ENCODE data around the gene CCDC167. TPM values are rescaled to one million over a fixed set of nuclear protein-coding genes. Genes with fewer than 3 reads are reported as not detected.

CCDC167 gene
- total RNA-seq, 2 donors from 2014 or later, result 8.7 to 11.0 TPM

DNA sequence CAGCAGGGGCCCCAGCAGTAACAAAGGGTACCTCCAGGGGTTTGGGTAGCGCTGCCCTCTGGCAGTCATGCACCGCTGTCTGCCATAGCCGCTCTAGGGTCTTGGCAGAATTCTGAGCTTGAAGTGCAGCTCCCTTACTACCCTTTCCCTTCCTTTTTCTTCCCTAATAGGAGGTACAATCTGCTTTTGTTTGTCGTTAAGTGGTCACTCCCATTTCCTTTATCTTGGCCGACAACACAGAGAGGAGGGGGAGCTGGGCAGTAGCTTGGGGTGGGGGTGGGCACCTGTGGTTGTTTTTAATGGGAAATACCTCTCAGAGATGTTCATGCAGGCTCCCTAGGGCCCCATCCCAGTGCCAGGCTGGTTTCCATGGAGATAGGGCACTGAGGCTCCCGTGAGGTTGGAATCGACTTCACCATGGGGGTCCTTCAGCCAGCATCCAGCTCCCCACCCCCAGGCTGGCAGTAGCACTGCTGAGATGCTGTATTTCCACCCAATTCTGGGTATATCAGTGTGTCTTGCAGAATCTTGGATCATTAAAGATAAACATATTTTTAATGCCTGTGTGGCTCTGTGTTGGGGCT lies 18.6 kb downstream of the CCDC167 start:
- intact Hi-C loops (cut with DNase I, micrococcal nuclease), result no loop called here
- ATAC-seq, result no peak
- DNase-seq, result peak in 1 of 2 donors; percentile 10

DNA sequence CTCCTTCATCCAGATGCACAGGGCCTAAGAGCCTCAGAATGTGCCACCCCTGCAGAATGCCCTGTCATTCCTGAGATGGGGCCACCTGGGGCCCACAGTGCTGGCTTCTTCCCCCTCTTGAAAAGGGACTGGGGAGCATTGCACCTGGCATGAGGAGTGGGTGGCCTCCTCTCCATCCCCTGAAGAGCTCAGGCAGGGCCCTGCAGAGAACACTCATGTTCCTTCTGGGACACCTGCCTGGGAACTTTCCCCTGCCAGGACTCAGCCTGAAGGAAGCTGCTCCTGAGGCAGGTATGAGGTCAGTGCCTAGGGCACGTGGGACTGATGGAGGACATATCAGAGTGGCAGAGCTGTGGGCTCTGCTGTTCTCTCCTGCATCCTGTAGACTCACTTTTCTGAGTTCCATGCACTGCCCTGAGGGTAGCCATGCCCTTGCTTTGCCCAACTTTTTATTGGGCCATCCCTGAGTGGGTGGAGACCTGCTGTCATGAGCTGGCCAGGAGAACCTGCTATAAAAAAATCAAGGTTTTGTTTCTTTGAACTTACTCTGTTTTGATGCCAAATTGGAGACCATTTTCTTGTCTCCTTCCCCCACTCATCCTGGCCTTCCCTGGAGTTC lies 19.5 kb downstream of the CCDC167 start:
- intact Hi-C loops (cut with DNase I, micrococcal nuclease), result no loop called here
- peak; percentile 19 for ATAC-seq
- DNase-seq, result no peak

- intact Hi-C loops (cut with DNase I, micrococcal nuclease), result no loop called here
- DNase-seq, result peak in 1 of 2 donors; percentile 15
- ATAC-seq, result no peak
These were observed 20.3 kb downstream of the CCDC167 start for GRCh38 chr6:37479266-37479854.

GRCh38 chr6:37478827-37479226 lies 20.9 kb downstream of the CCDC167 start:
- intact Hi-C loops (cut with DNase I, micrococcal nuclease), result no loop called here
- DNase-seq (no peak), ATAC-seq (no peak)

GRCh38 chr6:37477656-37478435 lies 21.8 kb downstream of the CCDC167 start:
- intact Hi-C loops (cut with DNase I, micrococcal nuclease), result no loop called here
- DNase-seq (no peak), ATAC-seq (no peak)

DNA sequence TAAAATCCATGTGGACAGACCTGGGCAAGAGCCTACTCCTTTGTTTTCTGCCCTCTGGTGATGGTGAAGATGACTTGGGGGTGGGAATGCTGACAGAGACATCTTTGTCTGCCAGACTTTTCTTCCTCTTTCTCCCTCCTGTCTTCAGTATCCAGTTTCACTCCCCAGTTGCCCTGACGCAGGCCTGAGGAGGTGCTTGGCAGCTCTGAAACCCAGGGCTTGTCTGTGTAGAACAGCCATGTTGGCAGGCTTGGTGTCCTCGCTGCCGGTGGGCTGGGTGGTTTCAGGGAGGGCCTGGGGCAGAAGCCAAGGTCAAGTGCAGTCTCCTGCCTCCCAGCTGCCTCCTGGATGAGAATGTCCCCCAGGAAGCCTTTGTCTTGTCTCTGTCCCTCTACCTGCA lies 22.5 kb downstream of the CCDC167 start:
- DNase-seq, result no peak
- intact Hi-C loops (cut with DNase I, micrococcal nuclease), result no loop called here

DNA sequence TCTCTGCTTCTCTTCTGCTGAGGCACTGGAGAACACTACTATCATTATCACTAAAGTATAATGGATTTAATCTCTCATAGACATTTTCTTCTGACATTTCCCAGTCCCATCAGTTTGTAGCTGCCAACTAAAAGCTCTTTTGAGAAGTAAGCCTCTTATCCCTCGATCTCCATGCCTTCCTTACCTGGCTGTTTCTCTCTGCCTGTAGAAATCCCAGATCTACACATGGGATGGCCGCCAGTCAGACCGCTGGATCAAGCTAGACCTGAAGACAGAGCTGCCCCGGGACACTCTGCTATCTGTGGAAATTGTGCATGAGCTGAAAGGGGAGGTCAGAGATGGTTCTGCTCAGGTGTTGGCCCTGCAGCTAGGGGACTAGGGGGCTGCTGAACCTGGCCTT lies 25.4 kb downstream of the CCDC167 start:
- DNase-seq (no peak), ATAC-seq (no peak)
- intact Hi-C loops (cut with DNase I, micrococcal nuclease), result no loop called here

More for the DNA sequence above, 22.5 kb downstream of the CCDC167 start:
- ATAC-seq, result no peak

DNA sequence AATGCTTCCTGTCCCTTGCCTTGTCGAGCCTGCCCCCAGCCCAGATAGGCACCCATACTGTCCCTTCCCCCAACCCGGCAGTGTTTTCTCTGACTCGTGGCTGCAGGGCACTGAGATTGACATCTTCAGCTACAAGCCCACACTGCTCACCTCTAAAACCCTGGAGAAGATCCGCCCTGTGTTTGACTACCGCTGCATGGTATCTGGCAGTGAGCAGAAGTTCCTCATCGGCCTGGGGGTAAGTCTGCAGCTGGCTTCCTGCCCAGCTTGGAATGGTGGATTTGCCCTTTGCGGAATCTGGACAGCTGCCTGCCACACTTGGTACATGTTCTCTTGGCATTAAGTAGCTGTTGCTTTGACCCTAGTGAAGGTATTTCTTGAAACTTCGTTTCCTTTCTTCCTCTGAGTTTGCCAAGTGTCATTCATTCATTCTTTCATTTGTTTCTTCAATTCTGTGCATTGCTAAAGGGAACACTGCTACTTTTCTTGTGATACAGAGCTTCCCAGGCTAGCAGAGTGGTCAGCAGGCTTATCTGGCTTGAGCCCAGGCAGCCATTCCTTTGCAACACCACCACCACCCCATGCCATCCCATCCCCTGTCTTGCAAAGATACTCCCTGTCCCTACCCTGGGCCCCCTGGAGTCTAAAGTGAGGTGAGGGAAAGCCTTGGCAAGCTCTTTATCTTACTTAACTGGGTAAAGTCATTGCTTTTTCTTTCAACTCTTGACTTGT lies 26.2 kb downstream of the CCDC167 start:
- DNase-seq (no peak), ATAC-seq (no peak)
- intact Hi-C loops (cut with DNase I, micrococcal nuclease), result no loop called here

DNA sequence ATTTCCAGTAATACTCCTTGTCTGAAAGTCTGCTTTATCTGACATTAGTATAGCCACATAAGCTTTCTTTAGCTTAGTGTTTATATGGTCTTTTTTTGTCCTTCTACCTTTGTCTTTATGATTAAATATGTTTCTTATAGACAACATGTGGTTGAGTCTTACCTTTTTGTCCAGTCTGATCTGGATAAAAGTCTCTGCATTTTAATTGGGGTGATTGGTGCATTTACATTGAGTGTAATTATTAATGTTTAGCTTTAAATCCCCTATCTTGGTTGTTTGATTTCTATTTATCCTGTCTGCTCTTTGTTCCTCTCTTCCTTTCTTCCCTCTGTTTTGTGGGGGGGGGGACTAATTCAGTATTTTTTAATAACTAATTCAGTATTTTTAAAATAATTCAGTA lies 32.0 kb downstream of the CCDC167 start:
- intact Hi-C loops (cut with DNase I, micrococcal nuclease), result no loop called here
- no peak for DNase-seq
- ATAC-seq, result no peak

GRCh38 chr6:37463110-37463509 lies 36.6 kb downstream of the CCDC167 start:
- intact Hi-C loops (cut with DNase I, micrococcal nuclease), result no loop called here
- DNase-seq, result no peak
- ATAC-seq, result no peak

GRCh38 chr6:37460805-37461204 lies 38.9 kb downstream of the CCDC167 start:
- DNase-seq (no peak), ATAC-seq (no peak)
- intact Hi-C loops (cut with DNase I, micrococcal nuclease), result no loop called here

GRCh38 chr6:37459981-37460800 lies 39.5 kb downstream of the CCDC167 start:
- ATAC-seq (no peak), DNase-seq (no peak)
- intact Hi-C loops (cut with DNase I, micrococcal nuclease), result no loop called here

DNA sequence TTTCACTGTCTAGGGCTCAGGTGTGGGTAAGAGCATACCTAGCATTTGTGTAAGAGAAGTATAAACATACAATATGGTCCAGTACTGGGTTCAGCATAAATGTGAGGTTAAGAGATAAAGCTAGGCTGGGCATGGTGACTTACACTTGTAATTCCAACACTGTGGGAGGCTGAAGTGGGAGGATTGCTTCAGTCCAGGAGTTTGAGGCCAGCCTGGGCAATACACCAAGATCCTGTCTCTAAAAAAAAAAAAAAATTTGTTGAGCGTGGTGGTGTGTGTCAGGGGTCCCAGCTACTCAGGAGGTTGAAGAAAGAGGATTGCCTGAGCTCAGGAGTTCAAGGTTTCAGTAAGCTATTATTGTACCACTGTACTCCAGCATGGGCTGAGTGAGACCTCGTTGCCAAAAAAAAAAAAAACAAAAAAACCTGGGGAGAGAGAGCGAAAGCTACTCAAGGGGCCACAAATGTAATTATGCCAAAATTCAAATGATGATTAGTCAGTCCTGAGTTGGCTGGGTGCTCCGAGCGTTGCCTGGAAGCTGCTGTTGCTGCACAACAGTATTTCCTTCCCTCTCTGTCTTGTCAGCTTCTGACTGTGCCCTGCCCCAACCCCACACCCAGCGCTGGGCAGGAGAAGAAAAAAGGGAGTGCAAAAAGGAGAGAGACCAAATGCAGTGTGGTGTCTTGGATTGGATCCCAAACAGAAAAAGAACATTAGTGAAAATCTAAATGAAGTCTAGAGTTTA lies 42.7 kb downstream of the CCDC167 start:
- intact Hi-C loops (cut with DNase I, micrococcal nuclease), result no loop called here
- no peak for DNase-seq
- no peak for ATAC-seq

GRCh38 chr6:37456126-37456525 lies 43.6 kb downstream of the CCDC167 start:
- ATAC-seq (no peak), DNase-seq (no peak)
- intact Hi-C loops (cut with DNase I, micrococcal nuclease), result no loop called here

DNA sequence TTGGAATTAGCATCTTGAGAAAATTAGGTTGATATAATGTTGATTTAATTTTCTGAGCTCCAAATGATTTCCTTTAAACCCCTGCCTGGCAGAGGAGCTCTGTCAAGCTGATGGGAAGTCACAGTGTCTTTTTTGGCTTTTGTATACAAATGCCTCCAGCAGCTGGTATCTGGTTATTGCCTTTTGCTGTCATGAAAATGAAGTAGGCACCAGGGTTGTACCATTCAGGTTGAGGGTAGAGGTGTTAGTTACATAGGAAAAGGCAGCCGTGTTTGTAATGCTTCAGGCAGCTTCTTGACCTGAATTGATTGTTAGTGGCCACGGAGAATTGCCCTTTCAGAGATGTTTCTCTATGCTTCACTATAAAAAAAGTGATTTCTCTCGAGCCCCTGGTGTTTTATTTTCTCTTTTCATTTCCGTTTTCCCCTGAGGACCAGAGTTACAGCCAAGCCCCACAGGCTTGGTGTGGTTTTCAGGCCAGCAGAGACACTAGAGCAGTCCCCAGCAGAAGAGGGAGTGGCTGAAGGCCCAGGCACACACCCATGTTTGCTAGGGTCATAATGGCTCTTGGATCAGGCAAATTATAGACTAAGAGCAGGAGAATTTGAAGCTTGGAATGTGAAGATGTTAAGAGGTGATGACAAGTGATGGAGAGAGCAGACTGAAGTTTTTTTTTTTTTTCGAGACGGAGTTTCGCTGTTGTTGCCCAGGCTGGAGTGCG lies 45.1 kb downstream of the CCDC167 start:
- peak; percentile 100 for ATAC-seq
- intact Hi-C loops (cut with DNase I, micrococcal nuclease), result no loop called here
- DNase-seq, result peak; percentile 31 to 45

GRCh38 chr6:37452522-37452921 lies 47.2 kb downstream of the CCDC167 start:
- intact Hi-C loops (cut with DNase I, micrococcal nuclease), result no loop called here
- DNase-seq (no peak), ATAC-seq (no peak)

Data from left colon (tissue), 2 donors.